ENCODE results near the gene VPS51. TPM values are rescaled to one million over a fixed set of nuclear protein-coding genes. Genes with fewer than 3 reads are reported as not detected.
A peak's percentile ranks its signal among the peaks of the same experiment; 100 is the strongest.

Gene VPS51
- total and polyA plus RNA-seq, 4 donors = 69.6 to 164 (median 124) TPM

DNA sequence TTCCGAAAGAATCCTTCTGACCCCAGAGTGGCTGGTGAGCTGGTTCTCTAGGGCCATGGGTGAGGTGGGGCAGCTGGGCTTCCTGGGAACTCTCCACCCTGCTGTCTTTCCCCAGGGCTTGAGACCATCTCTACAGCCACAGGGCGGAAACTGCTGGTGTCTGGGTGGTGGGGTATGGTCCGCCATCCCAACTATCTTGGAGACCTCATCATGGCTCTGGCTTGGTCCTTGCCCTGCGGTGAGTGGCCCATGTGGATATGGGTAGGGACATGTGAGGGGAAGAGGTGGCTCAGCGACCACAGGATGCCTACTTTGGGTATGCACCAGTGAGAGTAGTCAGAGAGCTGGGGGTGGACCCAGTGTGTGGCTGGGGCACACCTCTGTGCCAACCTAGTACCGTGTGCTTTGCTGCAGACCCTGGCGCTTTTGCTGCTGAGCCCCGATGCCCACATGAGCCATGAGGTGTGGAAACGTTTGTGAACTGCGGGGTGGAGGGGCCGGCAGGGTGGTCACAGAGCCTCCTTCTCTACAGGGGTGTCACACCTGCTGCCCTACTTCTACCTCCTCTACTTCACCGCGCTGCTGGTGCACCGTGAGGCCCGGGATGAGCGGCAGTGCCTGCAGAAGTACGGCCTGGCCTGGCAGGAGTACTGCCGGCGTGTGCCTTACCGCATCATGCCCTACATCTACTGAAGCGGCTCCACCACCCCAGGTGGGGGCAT lies 19.5 kb downstream of the VPS51 start:
- ATAC-seq (ENCODE audit: insufficient read depth, low FRiP score) (no peak), DNase-seq (no peak)
- TF ChIP-seq, protein P1, sequence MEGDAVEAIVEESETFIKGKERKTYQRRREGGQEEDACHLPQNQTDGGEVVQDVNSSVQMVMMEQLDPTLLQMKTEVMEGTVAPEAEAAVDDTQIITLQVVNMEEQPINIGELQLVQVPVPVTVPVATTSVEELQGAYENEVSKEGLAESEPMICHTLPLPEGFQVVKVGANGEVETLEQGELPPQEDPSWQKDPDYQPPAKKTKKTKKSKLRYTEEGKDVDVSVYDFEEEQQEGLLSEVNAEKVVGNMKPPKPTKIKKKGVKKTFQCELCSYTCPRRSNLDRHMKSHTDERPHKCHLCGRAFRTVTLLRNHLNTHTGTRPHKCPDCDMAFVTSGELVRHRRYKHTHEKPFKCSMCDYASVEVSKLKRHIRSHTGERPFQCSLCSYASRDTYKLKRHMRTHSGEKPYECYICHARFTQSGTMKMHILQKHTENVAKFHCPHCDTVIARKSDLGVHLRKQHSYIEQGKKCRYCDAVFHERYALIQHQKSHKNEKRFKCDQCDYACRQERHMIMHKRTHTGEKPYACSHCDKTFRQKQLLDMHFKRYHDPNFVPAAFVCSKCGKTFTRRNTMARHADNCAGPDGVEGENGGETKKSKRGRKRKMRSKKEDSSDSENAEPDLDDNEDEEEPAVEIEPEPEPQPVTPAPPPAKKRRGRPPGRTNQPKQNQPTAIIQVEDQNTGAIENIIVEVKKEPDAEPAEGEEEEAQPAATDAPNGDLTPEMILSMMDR (IDR thresholded peaks at IDR 0.05; ENCODE audit: control extremely low read depth, extremely low read depth) = no peak
- no peak overlapping the region for H3K9ac ChIP-seq (ENCODE audit: insufficient read depth in 1 of 2, low read length in 2 of 2)
- no peak overlapping the region for H3K4me3 ChIP-seq
- no peak overlapping the region for H3K27ac ChIP-seq (ENCODE audit: low read depth in 1 of 2, low read length in 1 of 2)
- H3K27me3 ChIP-seq (ENCODE audit: control insufficient read depth in 3 of 3, insufficient read depth in 3 of 3, low read length in 2 of 3) = peaks cover 0 to 3% (median 0%) of the 10 kb centered on the region in 3 donors
- peaks cover 8 to 23% (median 14%) of the 10 kb centered on the region in 4 donors for H3K36me3 ChIP-seq (ENCODE audit: control insufficient read depth in 4 of 4, insufficient read depth in 4 of 4, low read length in 4 of 4)
- WGBS, 2 donors = 94 to 95% methylated on average over 21 of the region's 21 CpGs
- peaks cover 3 to 34% (median 9%) of the 10 kb centered on the region in 5 donors for H3K4me1 ChIP-seq (ENCODE audit: control insufficient read depth in 5 of 5, insufficient read depth in 5 of 5, low read length in 5 of 5)
- H3K9me3 ChIP-seq (ENCODE audit: control insufficient read depth in 4 of 4, insufficient read depth in 3 of 4, low read length in 3 of 4) = no peaks in the 10 kb centered on the region

DNA sequence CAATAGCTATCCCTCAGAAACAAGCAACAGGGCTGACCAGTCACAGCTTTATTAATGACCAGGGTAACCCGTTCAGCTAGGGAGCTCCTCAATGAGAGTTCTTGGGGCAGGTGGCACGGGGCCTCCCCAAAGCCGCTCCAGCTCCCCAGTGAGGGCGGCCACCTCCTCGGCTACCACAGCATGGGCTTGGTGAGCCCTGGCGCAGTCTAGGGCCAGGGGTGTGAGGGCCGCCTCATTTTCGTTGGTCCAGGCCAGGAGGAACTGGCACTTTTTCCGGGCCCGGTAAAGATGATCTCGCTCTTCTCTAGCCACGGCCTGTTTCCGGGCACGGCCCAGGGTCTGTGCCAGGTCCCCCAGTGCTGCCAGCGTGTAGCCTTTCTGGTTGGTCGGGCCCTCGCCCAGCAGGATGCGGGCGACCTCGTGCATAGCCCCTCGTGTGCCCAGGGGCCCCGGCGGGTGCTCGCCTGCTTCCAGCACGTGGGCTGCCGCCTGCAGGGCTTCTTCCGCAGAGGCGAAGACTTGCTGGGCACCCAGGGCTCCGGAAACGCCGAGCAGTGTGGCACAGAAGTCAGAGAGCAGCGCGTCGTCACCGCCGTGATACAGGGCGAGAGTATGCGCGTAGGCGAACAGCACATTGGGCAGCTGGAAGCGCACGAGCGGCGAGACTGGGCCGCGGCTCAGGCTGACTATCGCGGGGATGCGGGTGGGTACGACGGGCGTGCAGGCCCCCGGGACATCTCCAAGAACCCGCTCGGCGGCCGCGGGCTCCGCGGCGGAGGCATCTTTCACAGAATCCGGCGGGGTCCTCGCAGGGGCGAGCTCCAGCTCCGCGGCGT lies 20.6 kb downstream of the VPS51 start:
- H3K27me3 ChIP-seq (ENCODE audit: control insufficient read depth in 3 of 3, insufficient read depth in 3 of 3, low read length in 2 of 3) = peaks cover 0 to 3% (median 0%) of the 10 kb centered on the region in 3 donors
- peak; percentile 5 for ATAC-seq (ENCODE audit: insufficient read depth, low FRiP score)

DNA sequence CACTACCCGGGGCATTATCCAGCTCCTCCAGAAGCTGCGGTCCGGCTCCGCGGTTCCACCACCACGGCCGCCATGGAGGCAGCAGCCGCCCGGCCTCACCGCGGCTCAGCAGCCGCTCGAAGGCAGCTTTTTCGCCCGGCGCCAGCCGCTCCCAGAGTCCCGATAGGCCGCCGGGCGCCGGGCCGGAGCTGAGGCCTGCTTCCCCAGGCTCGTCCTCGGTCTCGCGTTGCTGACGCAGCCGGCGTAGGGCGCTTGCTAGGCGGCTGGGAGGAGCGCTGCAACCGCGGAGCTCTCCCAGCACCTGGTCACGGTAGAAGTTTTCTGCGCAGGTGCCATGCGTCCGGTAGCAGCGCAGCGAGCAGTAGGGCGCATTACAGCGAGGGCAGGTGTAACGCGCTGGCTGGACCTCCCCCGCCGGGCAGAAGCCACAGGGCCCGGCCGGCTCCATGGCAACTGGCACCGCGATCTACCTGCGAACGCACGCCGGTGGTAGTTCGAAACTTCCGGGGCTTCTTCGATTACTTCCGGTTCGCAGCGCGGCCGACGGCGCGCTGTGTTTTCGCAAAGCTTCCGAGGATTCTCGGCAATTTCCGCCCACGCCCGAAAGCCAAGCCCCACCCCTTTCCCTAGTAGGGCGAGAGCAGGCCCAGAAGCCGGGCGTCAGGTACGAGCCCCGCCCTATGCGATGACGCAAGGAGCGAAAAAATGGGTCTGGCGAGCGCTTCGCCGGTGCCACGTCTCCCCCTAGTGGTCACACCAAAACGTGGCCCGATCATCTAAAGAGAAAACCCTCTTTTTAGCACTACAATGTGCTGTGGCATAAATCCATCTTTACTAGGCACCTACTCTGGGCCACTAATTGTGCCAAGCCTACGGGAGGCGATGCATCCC lies 21.4 kb downstream of the VPS51 start, which contains the start of gene ZNHIT2:
Gene ZNHIT2, minus strand, starts transcription at position 496 of the 891 bp plus-strand sequence. Its CDS starts 48 bp downstream, at position 448.
- H3K27me3 ChIP-seq (ENCODE audit: control insufficient read depth in 3 of 3, insufficient read depth in 3 of 3, low read length in 2 of 3) = peaks cover 0 to 3% (median 0%) of the 10 kb centered on the region in 3 donors
- peak within 1 kb of the TSS in 1 of 2 donors; percentile 5 for H3K9ac ChIP-seq (ENCODE audit: insufficient read depth in 1 of 2, low read length in 2 of 2)
- H3K4me3 ChIP-seq = peak within 1 kb of the TSS; percentile 72
- H3K9me3 ChIP-seq (ENCODE audit: control insufficient read depth in 4 of 4, insufficient read depth in 3 of 4, low read length in 3 of 4) = no peaks in the 10 kb centered on the region
- WGBS, 2 donors = 1% methylated on average over 88 to 89 of the region's 89 CpGs
- peaks cover 13 to 32% (median 20%) of the 10 kb centered on the region in 4 donors for H3K36me3 ChIP-seq (ENCODE audit: control insufficient read depth in 4 of 4, insufficient read depth in 4 of 4, low read length in 4 of 4)
- peak; percentile 86 for ATAC-seq (ENCODE audit: insufficient read depth, low FRiP score)
- TF ChIP-seq, protein P1 (IDR thresholded peaks at IDR 0.05; ENCODE audit: control extremely low read depth, extremely low read depth) = peak; percentile 89
- H3K27ac ChIP-seq (ENCODE audit: low read depth in 1 of 2, low read length in 1 of 2) = peak within 1 kb of the TSS; percentile 85 to 94
- DNase-seq = peak; percentile 99
- peaks cover 7 to 35% (median 11%) of the 10 kb centered on the region in 5 donors for H3K4me1 ChIP-seq (ENCODE audit: control insufficient read depth in 5 of 5, insufficient read depth in 5 of 5, low read length in 5 of 5)

More for the DNA sequence above, 20.6 kb downstream of the VPS51 start:
- Histone ChIP-seq H3K27ac (ENCODE audit: low read depth in 1 of 2, low read length in 1 of 2) (peak overlapping the region; percentile 85 to 94), H3K9me3 (ENCODE audit: control insufficient read depth in 4 of 4, insufficient read depth in 3 of 4, low read length in 3 of 4) (no peaks in the 10 kb centered on the region), H3K4me3 (peak overlapping the region; percentile 72), H3K4me1 (ENCODE audit: control insufficient read depth in 5 of 5, insufficient read depth in 5 of 5, low read length in 5 of 5) (peaks cover 7 to 41% (median 11%) of the 10 kb centered on the region in 5 donors), H3K9ac (ENCODE audit: insufficient read depth in 1 of 2, low read length in 2 of 2) (peak overlapping the region in 1 of 2 donors; percentile 5), H3K36me3 (ENCODE audit: control insufficient read depth in 4 of 4, insufficient read depth in 4 of 4, low read length in 4 of 4) (peaks cover 13 to 32% (median 20%) of the 10 kb centered on the region in 4 donors)
- WGBS, 2 donors = 21 to 26% methylated on average over 62 to 68 of the region's 68 CpGs
- DNase-seq = no peak
- TF ChIP-seq, protein P1 (IDR thresholded peaks at IDR 0.05; ENCODE audit: control extremely low read depth, extremely low read depth) = no peak

All from lung (tissue), 12 donors.